RWPE2 (cell line): ENCODE results near the gene ZP2.

Experiments
- ATAC-seq: fragments of 200-7000 bp; cut with Tn5 transposase; 3 replicates; pipeline ENCODE4 v1.9.1; 2021; ENCODE audit warnings: low read depth
- DNase-seq: peaks from one replicate; pipeline ENCODE4 v3.0.0-alpha.2; 2020; ENCODE audit warnings: low spot score
- H3K27ac ChIP-seq: fragments of 450-650 bp; 2 replicates; pipeline ENCODE4 v1.5.1; 2017; ENCODE audit warnings: mild to moderate bottlenecking; ENCODE audit not compliant: poor library complexity, severe bottlenecking
- H3K27me3 ChIP-seq: fragments of 250-450 bp; sonication (Bioruptor Pico); 2 replicates; pipeline ENCODE4 v1.5.1; 2021; ENCODE audit warnings: mild to moderate bottlenecking, moderate library complexity; ENCODE audit not compliant: insufficient read depth, poor library complexity, severe bottlenecking
- H3K36me3 ChIP-seq: fragments of 250-450 bp; sonication (Bioruptor Pico); 2 replicates; pipeline ENCODE4 v1.5.1; 2020; ENCODE audit warnings: low read depth, mild to moderate bottlenecking, moderate library complexity
- H3K4me1 ChIP-seq: fragments of 250-450 bp; sonication (Bioruptor Pico); 2 replicates; pipeline ENCODE4 v1.5.1; 2021; ENCODE audit warnings: mild to moderate bottlenecking, moderate library complexity; ENCODE audit not compliant: insufficient read depth, poor library complexity, severe bottlenecking
- H3K4me3 ChIP-seq: fragments of 250-450 bp; sonication (Bioruptor Pico); 2 replicates; pipeline ENCODE4 v1.5.1; 2021; ENCODE audit warnings: mild to moderate bottlenecking, moderate library complexity; ENCODE audit not compliant: severe bottlenecking
- H3K9me3 ChIP-seq: fragments of 250-450 bp; sonication (Bioruptor Pico); 2 replicates; pipeline ENCODE4 v1.5.1; 2021; ENCODE audit warnings: mild to moderate bottlenecking, moderate library complexity; ENCODE audit not compliant: severe bottlenecking
- TF ChIP-seq, protein P1 (sequence below): fragments of 450-650 bp; IDR thresholded peaks from one replicate; pipeline ENCODE4 v1.5.1; 2017; ENCODE audit warnings: mild to moderate bottlenecking, moderate library complexity; ENCODE audit not compliant: poor library complexity, severe bottlenecking

ZP2 gene

DNA sequence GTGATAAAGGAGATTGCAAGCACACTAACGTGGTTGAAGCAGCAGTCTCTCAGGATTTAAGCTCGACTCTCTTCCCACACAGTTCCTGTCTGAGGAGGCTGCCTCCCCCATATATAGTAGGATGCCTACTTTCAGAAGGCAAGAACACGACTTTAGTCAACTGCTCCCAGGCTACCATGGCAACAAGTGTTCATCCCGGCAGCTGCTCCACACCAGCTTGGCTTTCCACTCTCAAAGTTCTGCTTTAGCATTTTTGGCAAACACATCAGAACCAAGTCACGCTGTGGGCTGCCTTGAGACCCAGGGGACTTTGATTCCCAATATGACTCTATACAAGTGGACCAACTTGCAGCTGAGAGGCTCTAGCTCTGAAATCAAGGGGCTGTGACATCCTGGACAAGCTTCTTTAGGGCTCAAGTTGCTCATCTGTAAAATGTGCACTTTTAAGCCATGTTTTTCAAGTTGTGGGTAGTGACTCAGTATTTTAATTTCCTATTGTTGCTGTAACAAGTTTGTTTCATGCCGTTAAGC, 16.5 kb downstream of the ZP2 start:
- no peak overlapping the region for H3K4me3 ChIP-seq
- no peaks in the 10 kb centered on the region for H3K36me3 ChIP-seq
- H3K9me3 ChIP-seq, result no peaks in the 10 kb centered on the region
- no peak overlapping the region for H3K27ac ChIP-seq
- DNase-seq, result no peak
- TF ChIP-seq, protein P1, sequence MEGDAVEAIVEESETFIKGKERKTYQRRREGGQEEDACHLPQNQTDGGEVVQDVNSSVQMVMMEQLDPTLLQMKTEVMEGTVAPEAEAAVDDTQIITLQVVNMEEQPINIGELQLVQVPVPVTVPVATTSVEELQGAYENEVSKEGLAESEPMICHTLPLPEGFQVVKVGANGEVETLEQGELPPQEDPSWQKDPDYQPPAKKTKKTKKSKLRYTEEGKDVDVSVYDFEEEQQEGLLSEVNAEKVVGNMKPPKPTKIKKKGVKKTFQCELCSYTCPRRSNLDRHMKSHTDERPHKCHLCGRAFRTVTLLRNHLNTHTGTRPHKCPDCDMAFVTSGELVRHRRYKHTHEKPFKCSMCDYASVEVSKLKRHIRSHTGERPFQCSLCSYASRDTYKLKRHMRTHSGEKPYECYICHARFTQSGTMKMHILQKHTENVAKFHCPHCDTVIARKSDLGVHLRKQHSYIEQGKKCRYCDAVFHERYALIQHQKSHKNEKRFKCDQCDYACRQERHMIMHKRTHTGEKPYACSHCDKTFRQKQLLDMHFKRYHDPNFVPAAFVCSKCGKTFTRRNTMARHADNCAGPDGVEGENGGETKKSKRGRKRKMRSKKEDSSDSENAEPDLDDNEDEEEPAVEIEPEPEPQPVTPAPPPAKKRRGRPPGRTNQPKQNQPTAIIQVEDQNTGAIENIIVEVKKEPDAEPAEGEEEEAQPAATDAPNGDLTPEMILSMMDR, result no peak
- H3K27me3 ChIP-seq, result no peaks in the 10 kb centered on the region
- no peak for ATAC-seq
- no peaks in the 10 kb centered on the region for H3K4me1 ChIP-seq

DNA sequence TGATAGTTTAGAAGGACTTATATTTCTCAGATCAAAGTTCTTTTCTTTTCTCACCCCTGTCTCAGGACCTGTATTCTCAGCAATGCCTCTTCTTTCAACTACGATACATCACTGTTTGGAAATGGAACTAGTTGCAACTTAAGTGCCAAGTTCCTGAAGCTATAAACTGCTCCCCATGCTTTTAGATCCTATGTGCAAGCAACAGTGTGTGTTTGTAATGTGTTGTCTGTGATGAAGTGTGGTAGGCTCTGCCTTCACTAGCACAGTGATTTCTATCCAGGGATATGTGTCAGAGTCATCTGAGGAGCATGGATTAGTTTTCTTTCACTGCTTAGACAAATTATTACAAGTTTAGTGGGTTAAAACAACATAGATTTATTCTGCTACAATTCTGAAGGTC, 18.4 kb downstream of the ZP2 start:
- Histone ChIP-seq H3K4me1 (peaks cover 6% of the 10 kb centered on the region), H3K27ac (no peak overlapping the region), H3K4me3 (no peak overlapping the region), H3K36me3 (no peaks in the 10 kb centered on the region), H3K27me3 (no peaks in the 10 kb centered on the region), H3K9me3 (no peaks in the 10 kb centered on the region)
- ATAC-seq (no peak), DNase-seq (no peak)
- TF ChIP-seq, protein P1, result no peak

DNA sequence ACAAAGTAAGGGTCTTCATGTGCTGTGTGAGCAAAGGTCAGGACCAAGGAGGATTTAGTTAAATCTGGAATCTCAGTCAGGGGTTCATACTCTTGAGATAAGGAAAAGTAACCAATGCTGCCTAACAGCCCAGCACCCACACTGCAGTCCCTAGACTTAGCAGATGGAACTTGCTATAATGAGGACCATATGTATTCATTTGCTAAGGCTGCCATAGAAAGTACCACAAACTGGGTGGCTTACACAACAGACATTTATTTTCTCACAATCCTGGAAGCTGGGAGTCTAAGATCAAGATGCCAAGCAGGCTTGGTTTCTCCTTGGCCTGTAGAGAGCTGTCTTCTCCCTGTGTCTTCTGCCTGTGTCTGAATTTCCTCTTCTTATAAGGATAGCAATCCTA, 20.8 kb downstream of the ZP2 start:
- TF ChIP-seq, protein P1, result no peak
- Histone ChIP-seq H3K27ac (no peak overlapping the region), H3K4me3 (no peak overlapping the region), H3K27me3 (no peaks in the 10 kb centered on the region), H3K9me3 (no peaks in the 10 kb centered on the region), H3K4me1 (peaks cover 8% of the 10 kb centered on the region), H3K36me3 (no peaks in the 10 kb centered on the region)
- DNase-seq (no peak), ATAC-seq (no peak)

DNA sequence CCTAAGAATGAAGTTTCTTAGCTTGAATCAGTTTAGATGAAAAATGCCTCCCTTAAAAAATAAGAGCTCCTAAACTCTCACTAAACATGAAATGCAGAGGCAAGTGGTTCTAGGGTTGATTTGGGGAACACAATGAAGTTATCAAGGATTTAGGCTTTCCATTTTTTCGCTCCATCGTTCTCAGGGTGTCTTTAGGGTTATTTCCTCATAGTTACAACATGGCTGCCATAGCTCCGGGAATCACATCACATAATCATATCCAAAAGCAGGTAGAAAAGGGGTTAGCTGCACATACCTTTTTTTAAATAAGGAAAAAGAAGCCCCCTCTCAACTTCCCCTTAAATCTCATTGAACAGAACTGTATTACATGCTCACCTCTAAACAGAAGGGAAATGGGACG, 21.4 kb downstream of the ZP2 start:
- no peak overlapping the region for H3K27ac ChIP-seq
- H3K4me1 ChIP-seq, result peaks cover 8% of the 10 kb centered on the region
- DNase-seq (no peak), ATAC-seq (no peak)
- no peaks in the 10 kb centered on the region for H3K27me3 ChIP-seq
- TF ChIP-seq, protein P1, result no peak
- no peaks in the 10 kb centered on the region for H3K36me3 ChIP-seq
- no peaks in the 10 kb centered on the region for H3K9me3 ChIP-seq
- H3K4me3 ChIP-seq, result no peak overlapping the region

DNA sequence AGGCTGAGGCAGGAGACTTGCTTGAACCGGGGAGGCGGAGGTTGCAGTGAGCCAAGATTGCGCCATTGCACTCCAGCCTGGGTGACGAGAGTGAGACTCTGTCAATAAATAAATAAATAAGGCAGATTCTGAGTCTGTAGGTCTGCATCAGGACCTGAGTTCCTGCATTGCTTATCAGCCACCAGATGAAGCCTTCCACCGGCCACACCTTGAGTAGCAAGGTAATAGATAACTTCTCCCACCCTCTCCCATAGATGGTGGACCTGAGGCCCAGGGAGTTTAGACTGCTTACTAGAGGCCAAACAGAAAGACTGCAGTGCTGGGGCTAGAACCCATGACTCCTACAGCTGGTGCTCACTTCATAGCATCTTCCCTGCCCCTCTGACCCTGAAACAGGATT, 22.1 kb downstream of the ZP2 start:
- H3K27me3 ChIP-seq, result no peaks in the 10 kb centered on the region
- ATAC-seq, result no peak
- TF ChIP-seq, protein P1, result no peak

More for the DNA sequence above, 22.1 kb downstream of the ZP2 start:
- H3K27ac ChIP-seq, result no peak overlapping the region
- no peaks in the 10 kb centered on the region for H3K9me3 ChIP-seq
- H3K4me1 ChIP-seq, result peaks cover 8% of the 10 kb centered on the region
- no peak overlapping the region for H3K4me3 ChIP-seq
- no peaks in the 10 kb centered on the region for H3K36me3 ChIP-seq
- DNase-seq, result no peak
